Measurements from ENCODE around the gene MTA1. TPM values are rescaled to one million over a fixed set of nuclear protein-coding genes. Genes with fewer than 3 reads are reported as not detected.

Gene MTA1
- total RNA-seq, 1 experiment from 2014 or later, result 166 TPM

DNA sequence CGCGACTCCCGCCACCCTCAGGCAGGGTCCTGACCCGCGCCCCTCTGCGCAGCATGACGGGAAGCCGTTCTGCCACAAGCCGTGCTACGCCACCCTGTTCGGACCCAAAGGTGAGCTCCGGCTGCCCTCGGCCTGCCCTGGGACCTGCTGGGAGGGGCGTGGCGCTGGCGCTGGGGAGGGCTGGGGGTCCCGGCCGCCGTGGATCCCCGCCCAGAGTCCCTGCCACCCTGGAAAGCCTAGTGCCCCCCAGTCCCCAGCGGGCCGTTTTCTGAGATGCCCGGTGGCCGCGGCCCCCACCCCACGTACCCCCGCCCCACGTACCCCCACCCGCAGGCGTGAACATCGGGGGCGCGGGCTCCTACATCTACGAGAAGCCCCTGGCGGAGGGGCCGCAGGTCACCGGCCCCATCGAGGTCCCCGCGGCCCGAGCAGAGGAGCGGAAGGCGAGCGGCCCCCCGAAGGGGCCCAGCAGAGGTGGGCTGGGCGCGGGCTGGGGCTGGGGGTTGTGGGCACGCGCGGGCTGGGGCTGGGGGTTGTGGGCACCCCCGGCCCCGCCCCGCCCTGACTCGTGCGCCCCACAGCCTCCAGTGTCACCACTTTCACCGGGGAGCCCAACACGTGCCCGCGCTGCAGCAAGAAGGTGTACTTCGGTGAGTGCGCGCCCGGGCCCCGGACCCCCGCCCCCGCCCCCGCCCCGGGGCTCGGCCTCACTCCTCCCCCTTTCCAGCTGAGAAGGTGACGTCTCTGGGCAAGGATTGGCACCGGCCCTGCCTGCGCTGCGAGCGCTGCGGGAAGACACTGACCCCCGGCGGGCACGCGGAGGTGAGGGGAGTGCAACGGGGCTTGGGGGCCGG, 59.0 kb downstream of the MTA1 start:
- H3K9me3 Mint-ChIP-seq (ENCODE audit: unreplicated experiment), result no peaks in the 10 kb centered on the region
- TF ChIP-seq, protein P1, sequence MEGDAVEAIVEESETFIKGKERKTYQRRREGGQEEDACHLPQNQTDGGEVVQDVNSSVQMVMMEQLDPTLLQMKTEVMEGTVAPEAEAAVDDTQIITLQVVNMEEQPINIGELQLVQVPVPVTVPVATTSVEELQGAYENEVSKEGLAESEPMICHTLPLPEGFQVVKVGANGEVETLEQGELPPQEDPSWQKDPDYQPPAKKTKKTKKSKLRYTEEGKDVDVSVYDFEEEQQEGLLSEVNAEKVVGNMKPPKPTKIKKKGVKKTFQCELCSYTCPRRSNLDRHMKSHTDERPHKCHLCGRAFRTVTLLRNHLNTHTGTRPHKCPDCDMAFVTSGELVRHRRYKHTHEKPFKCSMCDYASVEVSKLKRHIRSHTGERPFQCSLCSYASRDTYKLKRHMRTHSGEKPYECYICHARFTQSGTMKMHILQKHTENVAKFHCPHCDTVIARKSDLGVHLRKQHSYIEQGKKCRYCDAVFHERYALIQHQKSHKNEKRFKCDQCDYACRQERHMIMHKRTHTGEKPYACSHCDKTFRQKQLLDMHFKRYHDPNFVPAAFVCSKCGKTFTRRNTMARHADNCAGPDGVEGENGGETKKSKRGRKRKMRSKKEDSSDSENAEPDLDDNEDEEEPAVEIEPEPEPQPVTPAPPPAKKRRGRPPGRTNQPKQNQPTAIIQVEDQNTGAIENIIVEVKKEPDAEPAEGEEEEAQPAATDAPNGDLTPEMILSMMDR (IDR thresholded peaks at IDR 0.05; ENCODE audit: unreplicated experiment), result no peak
- H3K4me3 Mint-ChIP-seq (ENCODE audit: unreplicated experiment), result no peak overlapping the region
- no peaks in the 10 kb centered on the region for H3K27me3 Mint-ChIP-seq (ENCODE audit: insufficient read depth, unreplicated experiment)
- BruUV-seq (replicated peaks), result no TSS peak
- no peak for DNase-seq (ENCODE audit: unreplicated experiment)
- POLR2A ChIA-PET, result no interaction called here
- intact Hi-C loops (cut with micrococcal nuclease), result no loop called here
- H3K27ac Mint-ChIP-seq (ENCODE audit: low read depth, unreplicated experiment), result no peak overlapping the region
- H3K36me3 Mint-ChIP-seq (ENCODE audit: insufficient read depth, unreplicated experiment), result peaks cover 12% of the 10 kb centered on the region
- H3K4me1 Mint-ChIP-seq (ENCODE audit: insufficient read depth, unreplicated experiment), result peaks cover 18% of the 10 kb centered on the region
- CTCF ChIA-PET, result interaction anchor here (0.5 to 1.2 kb wide), 2 partner anchors 11 to 250 kb away, joined by 3 read pairs; no protein-coding TSS in a partner anchor

DNA sequence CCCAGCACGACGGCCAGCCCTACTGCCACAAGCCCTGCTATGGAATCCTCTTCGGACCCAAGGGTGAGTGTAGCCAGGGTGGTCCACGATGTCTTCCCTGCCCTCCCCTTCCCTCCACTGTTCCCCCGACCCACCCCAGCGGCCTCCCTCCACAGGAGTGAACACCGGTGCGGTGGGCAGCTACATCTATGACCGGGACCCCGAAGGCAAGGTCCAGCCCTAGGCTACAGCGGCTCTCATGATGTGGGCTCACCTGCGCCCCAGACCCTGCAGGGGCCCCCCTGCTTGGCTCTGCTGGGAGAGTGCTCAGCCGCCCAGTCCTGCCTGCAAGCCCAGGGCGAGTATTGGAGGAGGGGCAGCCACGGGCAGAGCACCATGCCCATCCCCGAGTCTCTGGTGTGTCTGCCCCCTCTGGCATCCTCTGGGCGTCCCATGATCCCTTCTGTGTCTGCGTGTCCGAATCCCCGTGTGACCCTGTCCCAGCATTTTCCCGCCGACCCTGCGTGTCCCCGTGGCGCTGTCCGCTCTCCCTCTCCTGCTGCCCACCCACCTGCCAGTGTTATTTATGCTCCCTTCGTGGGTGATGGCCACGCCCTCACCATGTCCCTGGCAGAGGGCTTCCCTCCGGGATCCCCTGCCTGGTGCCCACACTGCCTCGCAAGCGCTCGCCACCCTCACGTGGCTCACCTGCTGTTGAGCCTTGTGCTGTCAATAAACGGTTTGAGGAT, 60.0 kb downstream of the MTA1 start:
- POLR2A ChIA-PET, result interaction anchor here (2.5 kb wide), 1 partner anchor 10 kb away, joined by 30 read pairs; no protein-coding TSS in a partner anchor
- TF ChIP-seq, protein P1 (IDR thresholded peaks at IDR 0.05; ENCODE audit: unreplicated experiment), result no peak
- H3K4me1 Mint-ChIP-seq (ENCODE audit: insufficient read depth, unreplicated experiment), result peaks cover 23% of the 10 kb centered on the region
- no peak overlapping the region for H3K4me3 Mint-ChIP-seq (ENCODE audit: unreplicated experiment)
- H3K27me3 Mint-ChIP-seq (ENCODE audit: insufficient read depth, unreplicated experiment), result no peaks in the 10 kb centered on the region
- no peaks in the 10 kb centered on the region for H3K9me3 Mint-ChIP-seq (ENCODE audit: unreplicated experiment)
- DNase-seq (ENCODE audit: unreplicated experiment), result no peak
- BruUV-seq (replicated peaks), result no TSS peak
- intact Hi-C loops (cut with micrococcal nuclease), result loop anchor here (2.0 kb wide), 1 partner anchor 49 kb away; no protein-coding TSS in a partner anchor
- H3K27ac Mint-ChIP-seq (ENCODE audit: low read depth, unreplicated experiment), result peak overlapping the region; percentile 99
- CTCF ChIA-PET, result interaction anchor here (0.5 to 1.4 kb wide), 2 partner anchors 11 to 251 kb away, joined by 3 to 4 read pairs; no protein-coding TSS in a partner anchor
- H3K36me3 Mint-ChIP-seq (ENCODE audit: insufficient read depth, unreplicated experiment), result peaks cover 12% of the 10 kb centered on the region

DNA sequence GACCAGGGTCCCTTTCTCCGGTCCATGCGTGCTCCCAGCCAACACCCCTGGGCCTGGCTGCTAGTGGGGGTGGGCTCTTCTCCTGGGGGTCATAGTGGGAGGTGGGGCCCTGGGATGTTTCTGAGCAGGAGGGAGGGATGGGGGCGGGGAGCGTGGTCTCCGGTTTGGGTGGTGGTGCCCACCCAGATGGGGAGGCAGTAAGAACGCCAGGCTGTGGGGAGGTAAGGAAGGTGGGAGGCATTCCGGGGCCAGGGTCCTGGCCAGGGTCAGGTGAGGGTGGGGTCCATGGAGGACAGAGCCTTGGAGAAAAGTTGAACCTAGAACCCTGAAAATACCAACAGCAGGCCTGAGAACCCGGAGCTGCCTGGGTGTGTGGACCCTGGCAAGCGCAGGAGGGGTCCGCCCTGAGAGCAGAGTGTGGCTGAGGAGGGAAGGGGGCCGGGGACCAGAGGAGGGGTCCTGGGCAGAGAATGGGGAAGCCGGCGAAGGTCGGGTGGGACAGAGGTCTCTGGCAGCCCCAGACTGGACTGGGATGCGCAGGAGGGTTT, 60.6 kb downstream of the MTA1 start:
- peaks cover 24% of the 10 kb centered on the region for H3K4me1 Mint-ChIP-seq (ENCODE audit: insufficient read depth, unreplicated experiment)
- no peaks in the 10 kb centered on the region for H3K9me3 Mint-ChIP-seq (ENCODE audit: unreplicated experiment)
- peak overlapping the region; percentile 75 for H3K4me3 Mint-ChIP-seq (ENCODE audit: unreplicated experiment)
- no TSS peak for BruUV-seq (replicated peaks)
- DNase-seq (ENCODE audit: unreplicated experiment), result no peak
- peak overlapping the region; percentile 99 for H3K27ac Mint-ChIP-seq (ENCODE audit: low read depth, unreplicated experiment)
- TF ChIP-seq, protein P1 (IDR thresholded peaks at IDR 0.05; ENCODE audit: unreplicated experiment), result no peak
- ChIA-PET POLR2A (interaction anchor here (0.6 to 2.5 kb wide), 4 partner anchors 10 to 508 kb away, joined by 3 to 30 read pairs (median 4); partner anchors contain the start of gene BRF1), CTCF (interaction anchor here (0.5 to 2.3 kb wide), 21 partner anchors 9 to 1212 kb away, joined by 3 to 45 read pairs (median 4); no protein-coding TSS in a partner anchor)
- H3K27me3 Mint-ChIP-seq (ENCODE audit: insufficient read depth, unreplicated experiment), result no peaks in the 10 kb centered on the region
- peaks cover 12% of the 10 kb centered on the region for H3K36me3 Mint-ChIP-seq (ENCODE audit: insufficient read depth, unreplicated experiment)
- intact Hi-C loops (cut with micrococcal nuclease), result loop anchor here (2.0 kb wide), 1 partner anchor 49 kb away; no protein-coding TSS in a partner anchor

Measured in MCF 10A (cell line).